HTERT RPE-1 (cell line): Measurements from ENCODE around the gene TUBB1.
"Not testable (repeated sequence)": the region's sequence is repeated elsewhere in the genome, so short reads cannot be mapped to it uniquely, and the experiment has no call there.

ENCODE experiments used
- in situ Hi-C: fragments of 300-500 bp; cut with MboI; formaldehyde crosslinking; loops from 4 replicates; pipeline ENCODE4 v1.14.3; 2020; ENCODE audit warnings: low sequenced_read_pairs

TUBB1 gene

DNA sequence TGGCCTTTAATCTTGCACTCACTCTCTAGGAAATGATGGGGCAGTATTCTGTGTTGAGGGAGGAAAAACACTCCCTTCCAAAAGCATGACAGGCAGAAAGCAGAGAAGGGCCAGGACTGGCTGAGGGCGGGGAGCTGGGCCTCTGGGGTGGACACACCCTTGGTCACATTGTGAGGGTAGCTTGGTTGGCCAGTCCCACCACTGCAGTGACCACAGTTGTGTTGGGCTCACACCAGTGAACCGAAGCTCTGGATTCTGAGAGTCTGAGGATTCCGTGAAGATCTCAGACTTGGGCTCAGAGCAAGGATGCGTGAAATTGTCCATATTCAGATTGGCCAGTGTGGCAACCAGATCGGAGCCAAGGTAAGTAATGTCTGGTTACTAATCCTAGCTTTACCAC, at the start of gene TUBB1:
TSS of gene TUBB1 (plus strand) at position 213 of the 400 bp plus-strand sequence. CDS start at position 307, 94 bp downstream.
- in situ Hi-C loops: no loop called here

GRCh38 chr20:58969439-58969838, 49.8 kb upstream of the TUBB1 start:
- in situ Hi-C loops: no loop called here

GRCh38 chr20:58970146-58970545, 49.1 kb upstream of the TUBB1 start:
- in situ Hi-C loops: no loop called here

DNA sequence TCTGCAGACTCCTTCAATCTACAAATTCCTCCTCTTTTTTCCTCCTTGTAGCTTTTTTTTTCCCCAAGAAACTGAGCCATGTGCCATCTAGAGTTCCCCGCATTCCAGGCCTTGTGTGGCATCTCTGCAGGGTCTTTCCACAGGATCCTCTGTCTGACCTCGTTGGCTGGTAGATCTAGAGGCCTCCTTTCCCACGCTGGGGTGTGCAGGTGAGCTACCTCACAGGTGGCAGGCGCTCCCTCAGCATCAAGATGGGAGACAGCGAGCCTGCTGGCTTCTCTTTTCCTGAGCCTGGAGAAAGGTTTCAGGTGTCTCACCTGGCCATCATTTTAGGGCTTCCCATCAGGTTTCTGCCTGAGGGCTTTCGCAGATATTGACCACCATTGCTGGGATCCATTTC, 47.8 kb upstream of the TUBB1 start:
- in situ Hi-C loops: no loop called here

DNA sequence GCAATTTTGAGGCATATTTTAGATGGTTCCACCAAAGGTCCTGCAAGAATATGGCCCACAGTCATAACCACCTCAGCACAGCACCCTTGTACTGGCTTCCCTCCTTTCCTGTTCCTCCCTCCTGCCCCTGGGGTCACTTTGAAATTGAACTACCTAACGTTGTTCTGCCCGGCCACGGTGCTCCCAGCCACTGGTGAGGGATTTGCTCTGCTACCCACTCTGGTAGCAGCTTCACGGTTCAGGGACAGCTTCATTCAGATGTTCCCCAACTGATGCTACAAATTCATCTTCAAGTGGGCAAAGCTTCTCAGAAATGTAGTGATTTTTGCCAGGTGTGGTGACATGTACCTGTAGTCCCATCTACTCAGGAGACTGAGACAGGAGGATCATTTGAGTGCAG, 46.0 kb upstream of the TUBB1 start:
- in situ Hi-C loops: no loop called here

DNA sequence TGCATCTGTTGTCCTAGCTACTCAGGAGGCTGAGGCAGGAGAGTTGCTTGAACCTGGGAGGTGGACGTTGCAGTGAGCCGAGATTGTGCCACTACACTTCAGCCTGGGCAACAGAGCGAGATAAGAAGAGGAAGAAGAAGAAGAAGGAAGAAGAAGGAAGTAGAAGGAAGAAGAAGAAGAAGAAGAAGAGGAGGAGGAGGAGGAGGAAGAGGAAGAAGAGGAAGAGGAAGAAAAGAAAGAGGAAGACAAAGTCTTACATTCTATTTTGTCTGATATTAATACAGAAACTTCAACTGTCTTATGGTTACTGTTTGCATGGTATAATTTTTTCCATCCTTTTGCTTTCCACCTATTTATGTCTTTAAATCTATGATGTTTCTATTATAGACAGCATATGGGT, 45.4 kb upstream of the TUBB1 start:
- in situ Hi-C loops: no loop called here

DNA sequence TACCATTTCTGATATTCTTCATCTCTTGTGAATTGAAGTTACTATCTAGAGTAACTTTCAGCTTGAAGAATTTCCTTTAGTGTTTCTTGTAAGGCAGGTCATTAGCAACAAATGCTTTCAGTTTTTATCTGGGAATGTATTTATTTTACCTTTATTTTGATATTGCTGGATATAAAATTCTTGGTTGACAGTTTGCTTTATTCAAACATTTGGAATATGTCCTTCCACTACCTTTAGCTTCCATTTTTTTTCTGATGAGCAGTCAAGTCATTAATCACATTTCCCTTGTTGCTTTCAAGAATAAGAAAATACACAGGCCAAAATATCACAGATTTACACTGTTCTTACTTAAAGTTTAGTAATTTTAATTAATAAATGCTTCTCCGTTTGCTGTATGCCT, 43.9 kb upstream of the TUBB1 start:
- in situ Hi-C loops: no loop called here

GRCh38 chr20:58976061-58976730, 43.0 kb upstream of the TUBB1 start:
- in situ Hi-C loops: no loop called here

DNA sequence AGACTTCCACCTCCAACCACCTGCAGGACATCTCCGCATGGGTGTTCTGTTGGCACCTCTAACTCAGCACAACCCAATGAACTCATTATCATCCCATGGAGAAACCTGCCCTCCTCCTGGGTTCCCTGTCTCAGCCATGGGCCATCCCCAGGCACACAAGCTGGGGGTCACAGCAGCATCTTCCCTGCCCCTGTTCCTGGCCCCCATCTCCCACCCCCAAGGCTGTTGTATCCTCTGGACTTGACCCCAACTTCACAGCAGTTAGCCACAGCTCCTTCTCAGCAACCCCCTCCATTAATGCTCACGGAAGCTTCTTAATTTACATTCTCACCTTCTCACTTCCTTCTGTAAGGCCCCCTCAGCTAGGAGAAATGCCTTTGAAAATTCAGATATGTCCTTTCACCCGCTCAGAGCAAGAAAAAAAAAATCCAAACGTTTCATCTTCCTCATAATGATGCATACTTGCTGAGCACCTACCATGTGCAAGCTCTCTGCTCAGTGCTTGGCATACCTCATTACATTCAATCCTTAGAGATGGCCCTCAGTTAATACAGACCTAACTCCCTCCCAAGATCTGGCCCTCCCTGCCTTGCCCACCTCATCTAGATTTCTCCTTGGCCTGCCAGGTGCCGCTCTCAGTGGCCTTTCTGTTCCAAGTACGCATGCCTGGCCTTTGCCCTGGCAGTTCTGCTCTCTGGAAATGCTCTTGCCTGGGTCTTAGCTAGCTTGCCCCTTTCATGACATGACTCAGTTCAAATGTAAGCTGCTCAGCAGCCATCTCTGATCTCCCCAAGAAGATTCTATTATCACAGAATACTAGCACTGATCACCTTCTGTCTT, 40.7 kb upstream of the TUBB1 start:
- in situ Hi-C loops: no loop called here

DNA sequence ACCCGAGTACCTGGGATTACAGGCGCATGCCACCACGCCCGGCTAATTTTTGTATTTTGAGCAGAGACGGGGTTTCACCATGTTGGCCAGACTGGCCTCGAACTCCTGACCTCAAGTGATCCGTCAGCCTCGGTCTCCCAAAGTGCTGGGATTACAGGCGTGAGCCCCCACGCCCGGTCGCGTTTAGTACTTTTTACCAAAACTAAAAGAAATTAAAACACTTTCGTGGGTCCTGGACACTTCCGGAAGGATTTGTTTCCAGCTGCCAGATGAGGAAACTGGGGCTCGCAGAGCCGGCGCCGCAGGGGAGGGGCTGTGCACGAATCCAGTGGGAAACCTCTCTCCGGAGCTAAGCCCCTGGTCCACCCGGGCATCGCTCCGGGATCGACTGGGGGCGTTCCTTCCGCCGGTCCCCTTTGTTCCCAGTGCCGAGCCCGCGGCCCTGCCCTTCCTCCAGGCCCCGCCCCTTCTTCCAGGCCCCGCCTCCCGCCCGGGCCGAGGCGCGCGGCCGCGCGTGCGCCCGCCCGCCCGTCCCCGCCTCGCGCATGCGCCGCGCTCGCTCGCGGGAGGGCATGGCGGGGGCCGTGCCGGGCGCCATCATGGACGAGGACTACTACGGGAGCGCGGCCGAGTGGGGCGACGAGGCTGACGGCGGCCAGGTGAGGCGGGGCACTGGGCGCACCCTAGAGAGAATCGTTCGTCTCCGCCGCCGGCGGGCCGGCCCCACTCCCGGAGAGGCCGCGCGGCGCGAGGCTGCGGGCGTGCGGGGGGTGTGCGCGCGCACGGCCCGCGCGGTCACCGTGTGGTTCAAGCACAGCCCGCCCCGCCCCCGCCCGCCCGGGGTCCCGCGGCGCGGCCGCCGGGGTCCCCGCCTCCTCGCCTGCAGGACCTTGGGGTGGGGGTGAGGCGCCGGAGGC, 38.3 kb upstream of the TUBB1 start, which contains the start of gene NELFCD:
TSS of gene NELFCD (plus strand) at position 546 of the 917 bp plus-strand sequence. CDS start at position 600, 54 bp downstream.
- in situ Hi-C loops: no loop called here

DNA sequence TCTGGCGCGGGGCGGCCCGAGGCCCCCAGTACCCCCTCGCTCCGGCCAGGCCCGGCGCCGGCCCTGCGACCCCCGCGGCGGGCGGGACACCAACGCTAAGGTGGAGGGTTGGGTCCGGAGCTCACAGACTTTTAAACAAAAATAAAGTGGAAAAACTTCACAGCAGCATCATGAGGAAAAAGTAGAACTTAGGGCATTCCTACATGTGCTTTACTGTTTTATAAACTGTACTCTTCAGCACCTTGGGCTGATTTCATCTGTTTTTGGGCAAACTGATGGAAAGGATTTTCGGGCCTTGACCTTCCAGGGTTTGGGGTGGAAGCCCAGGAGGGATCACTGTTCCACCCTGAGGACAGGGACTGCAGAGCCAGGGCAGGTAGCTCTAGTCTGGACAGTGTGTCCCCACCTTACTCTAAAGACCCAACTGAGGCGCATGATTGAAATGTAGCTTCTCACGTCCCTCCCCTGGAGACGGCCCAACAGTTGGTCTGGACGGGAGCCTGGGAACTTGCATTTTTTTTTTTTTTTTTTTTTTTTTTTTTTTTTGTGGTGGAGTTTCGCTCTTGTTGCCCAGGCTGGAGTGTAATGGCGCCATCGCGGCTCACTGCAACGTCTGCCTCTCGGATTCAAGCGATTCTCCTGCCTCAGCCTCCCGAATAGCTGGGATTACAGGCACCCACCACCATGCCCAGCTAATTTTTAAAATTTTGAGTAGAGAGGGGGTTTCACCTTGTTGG, 37.4 kb upstream of the TUBB1 start:
- in situ Hi-C loops: no loop called here

DNA sequence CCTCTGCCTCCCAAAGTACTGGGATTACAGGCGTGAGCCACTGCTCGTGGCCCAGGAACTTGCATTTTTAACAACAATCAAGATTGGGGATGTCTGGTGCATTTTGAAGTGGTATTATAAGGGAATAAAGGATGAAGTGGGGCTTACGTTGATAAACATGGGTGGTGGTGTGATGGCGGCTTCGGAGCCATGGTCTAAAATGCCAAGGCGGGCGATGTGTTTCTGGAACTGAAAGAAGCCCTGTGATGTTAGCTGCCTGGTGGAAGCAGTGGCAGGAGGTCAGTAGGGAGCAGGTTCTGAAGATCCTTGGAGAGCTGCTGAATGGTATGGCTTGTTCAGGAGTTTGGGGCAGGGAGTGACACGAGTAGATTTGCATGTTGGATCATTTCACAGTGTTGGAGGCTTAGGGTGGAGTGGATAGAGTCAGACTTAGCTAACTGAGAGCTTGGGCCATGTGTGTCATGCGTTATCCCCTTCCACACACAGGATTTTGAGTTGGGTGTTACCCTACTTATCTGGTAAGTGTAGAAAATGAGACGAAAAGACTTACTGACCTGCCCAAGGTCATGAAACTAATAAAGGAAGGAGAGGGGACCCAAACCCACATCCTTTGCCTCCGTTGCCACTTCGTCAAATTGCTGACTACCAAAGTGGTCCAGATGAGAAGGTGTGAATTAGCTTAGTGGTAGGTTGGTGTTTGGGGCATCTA, 36.7 kb upstream of the TUBB1 start:
- in situ Hi-C loops: no loop called here

DNA sequence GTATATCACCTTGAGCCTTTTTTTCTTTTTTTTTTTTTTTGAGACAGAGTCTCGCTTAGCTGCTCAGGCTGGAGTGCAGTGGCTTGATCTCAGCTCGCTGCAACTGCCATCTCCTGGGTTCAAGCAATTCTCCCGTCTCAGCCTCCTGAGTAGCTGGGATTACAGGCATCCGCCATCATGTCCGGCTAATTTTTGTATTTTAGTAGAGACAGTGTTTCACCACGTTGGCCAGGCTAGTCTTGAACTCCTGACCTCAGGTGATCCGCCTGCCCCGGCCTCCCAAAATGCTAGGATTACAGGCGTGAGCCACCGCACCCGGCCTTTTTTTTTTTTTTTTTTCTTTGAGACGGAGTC, 36.1 kb upstream of the TUBB1 start:
- in situ Hi-C loops: not testable (repeated sequence)

DNA sequence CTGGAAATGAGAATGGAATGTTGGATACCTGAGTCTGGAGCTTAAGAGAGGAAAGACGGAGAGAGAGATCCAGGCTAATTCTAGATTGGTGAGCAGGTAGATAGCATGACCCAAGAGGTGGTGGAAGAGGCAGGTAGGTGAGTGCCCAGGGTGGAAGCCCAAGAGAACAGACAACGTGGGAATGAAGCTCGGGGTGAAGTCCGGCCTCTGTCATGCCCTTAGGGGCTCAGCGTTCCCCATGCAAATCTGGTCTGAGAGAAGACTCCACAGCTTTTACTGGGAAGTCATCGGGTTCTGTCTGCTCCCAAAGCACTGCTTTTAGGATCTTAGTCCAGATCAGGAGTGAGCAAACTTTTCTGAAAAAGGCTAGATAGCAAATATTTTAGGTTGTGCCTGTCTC, 34.5 kb upstream of the TUBB1 start:
- in situ Hi-C loops: no loop called here

- in situ Hi-C loops: no loop called here
These were observed 33.6 kb upstream of the TUBB1 start for GRCh38 chr20:58985656-58986055.

DNA sequence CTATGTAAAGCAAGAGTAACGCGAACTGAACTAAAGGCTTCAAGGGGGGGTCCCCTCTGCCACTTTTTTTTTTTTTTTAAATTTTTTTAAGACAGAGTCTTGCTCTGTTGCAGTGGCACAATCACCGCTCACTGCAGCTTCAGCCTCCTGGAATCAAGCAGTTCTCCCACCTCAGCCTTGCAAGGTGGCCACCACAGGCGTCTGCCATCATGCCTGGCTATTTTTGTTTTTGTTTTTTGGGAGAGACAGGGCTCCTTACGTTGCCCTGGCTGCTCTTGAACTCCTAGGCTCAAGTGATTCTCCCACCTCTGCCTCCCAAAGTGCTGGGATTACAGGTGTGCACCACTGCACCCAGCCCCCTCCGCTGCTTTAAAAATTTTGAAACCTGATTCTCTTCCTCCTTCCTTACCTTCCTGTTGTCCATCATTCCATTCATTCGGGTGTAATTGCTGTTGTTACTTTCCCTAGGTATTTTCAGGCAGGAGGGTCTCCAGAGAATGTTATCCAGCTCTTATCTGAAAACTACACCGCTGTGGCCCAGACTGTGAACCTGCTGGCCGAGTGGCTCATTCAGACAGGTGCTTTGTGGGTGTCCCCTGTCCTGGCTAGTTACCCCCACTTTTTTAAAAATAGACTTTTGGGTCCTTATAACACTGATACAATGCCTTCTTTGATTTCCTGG, 32.8 kb upstream of the TUBB1 start:
- in situ Hi-C loops: no loop called here

DNA sequence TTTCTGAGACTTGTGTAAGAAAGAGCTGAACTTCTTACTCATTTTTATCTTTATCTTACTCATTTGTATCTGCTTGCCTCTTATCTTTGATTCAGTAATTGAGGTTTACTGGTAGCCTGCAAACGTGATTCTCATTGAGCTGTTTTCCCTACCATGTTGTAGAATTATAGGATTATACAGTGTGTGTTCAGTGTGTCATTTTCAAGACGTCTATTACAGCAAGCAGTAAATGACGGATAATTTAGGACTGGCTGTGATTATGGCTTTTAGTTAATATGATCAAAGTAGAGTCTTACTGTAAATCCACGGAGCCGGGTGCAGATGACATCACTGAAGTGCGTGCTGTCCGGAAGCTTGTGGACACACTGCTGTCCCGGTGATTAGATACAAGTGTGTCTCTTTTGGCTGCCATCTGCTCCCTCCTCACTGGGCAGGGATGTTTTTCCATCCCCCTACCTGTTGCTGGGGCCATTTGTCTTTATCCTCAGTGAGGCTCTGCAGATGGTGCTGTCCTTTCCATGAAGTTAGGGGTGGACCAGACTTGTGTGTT, 32.2 kb upstream of the TUBB1 start:
- in situ Hi-C loops: no loop called here

GRCh38 chr20:58987790-58988564, 31.3 kb upstream of the TUBB1 start:
- in situ Hi-C loops: no loop called here

GRCh38 chr20:58988565-58988882, 30.7 kb upstream of the TUBB1 start:
- in situ Hi-C loops: no loop called here
